ENCODE data around the gene TBC1D8. TPM values are rescaled to one million over a fixed set of nuclear protein-coding genes. Genes with fewer than 3 reads are reported as not detected.
A peak's percentile ranks its signal among the peaks of the same experiment; 100 is the strongest.

The TBC1D8 gene
- total RNA-seq, 5 donors from 2014 or later (not counting 1 experiment from before 2014, with no cell fraction given), result 0.40 to 2.1 (median 2.0) TPM

- peaks cover 8% of the 10 kb centered on the region for H3K36me3 Mint-ChIP-seq
- H3K27ac Mint-ChIP-seq, result no peak overlapping the region
- H3K27me3 Mint-ChIP-seq, result no peaks in the 10 kb centered on the region
- Histone ChIP-seq H3K4me3 (ENCODE audit: control insufficient read depth in 1 of 2, extremely low read depth in 1 of 2, low read length in 1 of 2) (no peak overlapping the region), H3K27me3 (replicated peaks in 1 of 2; ENCODE audit: control insufficient read depth in 2 of 2, extremely low read depth in 1 of 2, insufficient read depth in 2 of 2, low read length in 1 of 2) (no peaks in the 10 kb centered on the region), H3K36me3 (ENCODE audit: control insufficient read depth in 2 of 2, extremely low read depth in 1 of 2, insufficient read depth in 1 of 2, low read length in 1 of 2) (peaks cover 3 to 12% of the 10 kb centered on the region in 2 donors), H3K27ac (ENCODE audit: low read length) (no peak overlapping the region), H3K4me1 (ENCODE audit: control insufficient read depth in 1 of 2, extremely low read depth in 1 of 2, insufficient read depth in 2 of 2, low read length in 2 of 2) (no peaks in the 10 kb centered on the region), H3K9me3 (no peaks in the 10 kb centered on the region)
- H3K4me1 Mint-ChIP-seq, result peaks cover 4 to 6% (median 4%) of the 10 kb centered on the region in 3 donors
- POLR2A ChIA-PET, result no interaction called here
- DNase-seq (no peak), ATAC-seq (replicated peaks in 1 of 4) (no peak)
- no CpG with 5 or more reads among the region's 3 CpGs for WGBS (ENCODE audit: insufficient coverage)
- CTCF ChIA-PET, result interaction anchor here in 1 of 2 donors (0.7 kb wide), 1 partner anchor 1221 kb away, joined by 3 read pairs; no protein-coding TSS in a partner anchor
- no peaks in the 10 kb centered on the region for H3K9me3 Mint-ChIP-seq
- H3K4me3 Mint-ChIP-seq, result no peak overlapping the region
Observed at GRCh38 chr2:101017371-101017770, 133.8 kb downstream of the TBC1D8 start.

GRCh38 chr2:101014264-101014857 lies 136.8 kb downstream of the TBC1D8 start:
- H3K36me3 Mint-ChIP-seq, result peaks cover 12% of the 10 kb centered on the region
- no peak for ATAC-seq (replicated peaks in 1 of 4)
- H3K27me3 Mint-ChIP-seq, result no peaks in the 10 kb centered on the region
- H3K9me3 Mint-ChIP-seq, result no peaks in the 10 kb centered on the region
- 100% methylated on average over 1 of the region's 6 CpGs for WGBS (ENCODE audit: insufficient coverage)
- POLR2A ChIA-PET, result no interaction called here
- no peak overlapping the region for H3K27ac Mint-ChIP-seq
- Histone ChIP-seq H3K4me3 (ENCODE audit: control insufficient read depth in 1 of 2, extremely low read depth in 1 of 2, low read length in 1 of 2) (no peak overlapping the region), H3K27me3 (replicated peaks in 1 of 2; ENCODE audit: control insufficient read depth in 2 of 2, extremely low read depth in 1 of 2, insufficient read depth in 2 of 2, low read length in 1 of 2) (no peaks in the 10 kb centered on the region), H3K27ac (ENCODE audit: low read length) (no peak overlapping the region), H3K4me1 (ENCODE audit: control insufficient read depth in 1 of 2, extremely low read depth in 1 of 2, insufficient read depth in 2 of 2, low read length in 2 of 2) (no peaks in the 10 kb centered on the region), H3K9me3 (no peaks in the 10 kb centered on the region), H3K36me3 (ENCODE audit: control insufficient read depth in 2 of 2, extremely low read depth in 1 of 2, insufficient read depth in 1 of 2, low read length in 1 of 2) (peaks cover 0 to 28% of the 10 kb centered on the region in 2 donors)
- no peak for DNase-seq
- H3K4me1 Mint-ChIP-seq, result peaks cover 9 to 11% (median 9%) of the 10 kb centered on the region in 3 donors
- CTCF ChIA-PET, result interaction anchor here in 1 of 2 donors (0.7 kb wide), 3 partner anchors 8 to 12 kb away, joined by 3 to 6 read pairs (median 4); no protein-coding TSS in a partner anchor
- H3K4me3 Mint-ChIP-seq, result no peak overlapping the region

GRCh38 chr2:101012706-101013181 lies 138.4 kb downstream of the TBC1D8 start:
- ChIA-PET CTCF (interaction anchor here (0.6 to 1.6 kb wide), 19 partner anchors 9 to 1164 kb away, joined by 3 to 42 read pairs (median 4); partner anchors contain the start of genes CREG2 (in 1 of the 2), PDCL3 (in 1 of the 2) and RPL31 (in 1 of the 2)), POLR2A (interaction anchor here in 1 of 2 donors (0.6 to 1.0 kb wide), 3 partner anchors 9 to 192 kb away, joined by 3 to 4 read pairs (median 3); no protein-coding TSS in a partner anchor)
- Mint-ChIP-seq H3K4me3 (no peak overlapping the region), H3K9me3 (no peaks in the 10 kb centered on the region), H3K27ac (peak overlapping the region in 1 of 2 donors; percentile 18), H3K27me3 (no peaks in the 10 kb centered on the region), H3K36me3 (peaks cover 16% of the 10 kb centered on the region), H3K4me1 (peaks cover 15 to 24% (median 16%) of the 10 kb centered on the region in 3 donors)
- Histone ChIP-seq H3K27ac (ENCODE audit: low read length) (no peak overlapping the region), H3K36me3 (ENCODE audit: control insufficient read depth in 2 of 2, extremely low read depth in 1 of 2, insufficient read depth in 1 of 2, low read length in 1 of 2) (peaks cover 0 to 26% of the 10 kb centered on the region in 2 donors), H3K4me3 (ENCODE audit: control insufficient read depth in 1 of 2, extremely low read depth in 1 of 2, low read length in 1 of 2) (no peak overlapping the region), H3K9me3 (no peaks in the 10 kb centered on the region), H3K27me3 (replicated peaks in 1 of 2; ENCODE audit: control insufficient read depth in 2 of 2, extremely low read depth in 1 of 2, insufficient read depth in 2 of 2, low read length in 1 of 2) (no peaks in the 10 kb centered on the region), H3K4me1 (ENCODE audit: control insufficient read depth in 1 of 2, extremely low read depth in 1 of 2, insufficient read depth in 2 of 2, low read length in 2 of 2) (no peaks in the 10 kb centered on the region)
- WGBS (ENCODE audit: insufficient coverage), result 61% methylated on average over 4 of the region's 5 CpGs
- ATAC-seq (replicated peaks in 1 of 4) (no peak), DNase-seq (peak in 16 of 35 experiments; percentile 9 to 71 (median 16))

- ATAC-seq (replicated peaks in 1 of 4), result no peak
- H3K9me3 Mint-ChIP-seq, result no peaks in the 10 kb centered on the region
- H3K9me3 ChIP-seq, result no peaks in the 10 kb centered on the region
- H3K36me3 Mint-ChIP-seq, result peaks cover 21% of the 10 kb centered on the region
- H3K4me3 ChIP-seq (ENCODE audit: control insufficient read depth in 1 of 2, extremely low read depth in 1 of 2, low read length in 1 of 2), result no peak overlapping the region
- no peaks in the 10 kb centered on the region for H3K4me1 ChIP-seq (ENCODE audit: control insufficient read depth in 1 of 2, extremely low read depth in 1 of 2, insufficient read depth in 2 of 2, low read length in 2 of 2)
- H3K27ac ChIP-seq (ENCODE audit: low read length), result no peak overlapping the region
- no peaks in the 10 kb centered on the region for H3K27me3 Mint-ChIP-seq
- H3K4me3 Mint-ChIP-seq, result no peak overlapping the region
- ChIA-PET POLR2A (interaction anchor here (0.6 to 1.0 kb wide), 4 partner anchors 9 to 498 kb away, joined by 3 read pairs; no protein-coding TSS in a partner anchor), CTCF (interaction anchor here (0.6 to 1.6 kb wide), 19 partner anchors 8 to 1163 kb away, joined by 3 to 42 read pairs (median 3); partner anchors contain the start of genes CREG2 (in 1 of the 2), PDCL3 (in 1 of the 2) and RPL31 (in 1 of the 2))
- peaks cover 0 to 31% of the 10 kb centered on the region in 2 donors for H3K36me3 ChIP-seq (ENCODE audit: control insufficient read depth in 2 of 2, extremely low read depth in 1 of 2, insufficient read depth in 1 of 2, low read length in 1 of 2)
- WGBS (ENCODE audit: insufficient coverage), result no CpG with 5 or more reads among the region's 8 CpGs
- H3K27ac Mint-ChIP-seq, result peak overlapping the region; percentile 4 to 18
- DNase-seq, result no peak
- H3K27me3 ChIP-seq (replicated peaks in 1 of 2; ENCODE audit: control insufficient read depth in 2 of 2, extremely low read depth in 1 of 2, insufficient read depth in 2 of 2, low read length in 1 of 2), result no peaks in the 10 kb centered on the region
- peaks cover 18 to 24% (median 20%) of the 10 kb centered on the region in 3 donors for H3K4me1 Mint-ChIP-seq
Observed at GRCh38 chr2:101012054-101012705, 139.0 kb downstream of the TBC1D8 start.

- Histone ChIP-seq H3K4me1 (ENCODE audit: control insufficient read depth in 1 of 2, extremely low read depth in 1 of 2, insufficient read depth in 2 of 2, low read length in 2 of 2) (no peaks in the 10 kb centered on the region), H3K27ac (ENCODE audit: low read length) (no peak overlapping the region), H3K4me3 (ENCODE audit: control insufficient read depth in 1 of 2, extremely low read depth in 1 of 2, low read length in 1 of 2) (no peak overlapping the region), H3K27me3 (replicated peaks in 1 of 2; ENCODE audit: control insufficient read depth in 2 of 2, extremely low read depth in 1 of 2, insufficient read depth in 2 of 2, low read length in 1 of 2) (no peaks in the 10 kb centered on the region), H3K9me3 (no peaks in the 10 kb centered on the region), H3K36me3 (ENCODE audit: control insufficient read depth in 2 of 2, extremely low read depth in 1 of 2, insufficient read depth in 1 of 2, low read length in 1 of 2) (peaks cover 4 to 42% of the 10 kb centered on the region in 2 donors)
- Mint-ChIP-seq H3K4me1 (peaks cover 22 to 29% (median 23%) of the 10 kb centered on the region in 3 donors), H3K4me3 (no peak overlapping the region), H3K27ac (peak overlapping the region in 1 of 2 donors; percentile 55), H3K9me3 (no peaks in the 10 kb centered on the region), H3K36me3 (peaks cover 23% of the 10 kb centered on the region), H3K27me3 (no peaks in the 10 kb centered on the region)
- 86% methylated on average over 4 of the region's 10 CpGs for WGBS (ENCODE audit: insufficient coverage)
- ChIA-PET CTCF (interaction anchor here in 1 of 2 donors (0.7 kb wide), 1 partner anchor 402 kb away, joined by 4 read pairs; no protein-coding TSS in a partner anchor), POLR2A (interaction anchor here in 1 of 2 donors (0.6 kb wide), 1 partner anchor 497 kb away, joined by 3 read pairs; no protein-coding TSS in a partner anchor)
- DNase-seq (no peak), ATAC-seq (replicated peaks in 1 of 4) (no peak)
Observed at GRCh38 chr2:101011152-101011551, 140.0 kb downstream of the TBC1D8 start.

Measured in T-cell (primary cell).